ENCODE results near the gene ODAD2.

The ODAD2 gene

GRCh38 chr10:27826369-27826768 is 172.5 kb downstream of the ODAD2 start:
- no peak for TF ChIP-seq YY1 (IDR thresholded peaks at IDR 0.05; ENCODE audit: low read depth)
- TF ChIP-seq FOXM1 (IDR thresholded peaks at IDR 0.05; ENCODE audit: borderline replicate concordance, low read depth), result no peak
- TF ChIP-seq ZBTB7A (IDR thresholded peaks at IDR 0.05; ENCODE audit: low read depth), result no peak
- TF ChIP-seq TAF1 (IDR thresholded peaks at IDR 0.05; ENCODE audit: low read depth), result no peak
- no peak for TF ChIP-seq EP300 (IDR thresholded peaks at IDR 0.05; ENCODE audit: borderline replicate concordance)
- TF ChIP-seq MAX (IDR thresholded peaks at IDR 0.05), result no peak
- no peak for TF ChIP-seq NFIC (IDR thresholded peaks at IDR 0.05)
- no peak for TF ChIP-seq CREB1 (IDR thresholded peaks at IDR 0.05; ENCODE audit: low read depth)
- no peak for TF ChIP-seq RAD21 (IDR thresholded peaks at IDR 0.05; ENCODE audit: low read depth)
- no peak for TF ChIP-seq TEAD4 (IDR thresholded peaks at IDR 0.05)
- TF ChIP-seq REST (IDR thresholded peaks at IDR 0.05; ENCODE audit: low read depth), result no peak
- no peak for TF ChIP-seq CEBPB (IDR thresholded peaks at IDR 0.05)
- no peak for TF ChIP-seq USF1 (IDR thresholded peaks at IDR 0.05)

- TF ChIP-seq TEAD4 (IDR thresholded peaks at IDR 0.05) (no peak), TAF1 (IDR thresholded peaks at IDR 0.05; ENCODE audit: low read depth) (no peak), REST (IDR thresholded peaks at IDR 0.05; ENCODE audit: low read depth) (no peak)
Measured at GRCh38 chr10:27822301-27822700, 176.6 kb downstream of the ODAD2 start.

- TF ChIP-seq CEBPB (IDR thresholded peaks at IDR 0.05) (no peak), EP300 (IDR thresholded peaks at IDR 0.05; ENCODE audit: borderline replicate concordance) (no peak), USF1 (IDR thresholded peaks at IDR 0.05) (no peak), ZBTB7A (IDR thresholded peaks at IDR 0.05; ENCODE audit: low read depth) (no peak)
Measured at GRCh38 chr10:27820637-27821036, 178.2 kb downstream of the ODAD2 start.

- no peak for TF ChIP-seq EGR1 (IDR thresholded peaks at IDR 0.05)
- TF ChIP-seq FOXM1 (IDR thresholded peaks at IDR 0.05; ENCODE audit: borderline replicate concordance, low read depth), result no peak
- no peak for TF ChIP-seq USF1 (IDR thresholded peaks at IDR 0.05)
- TF ChIP-seq TEAD4 (IDR thresholded peaks at IDR 0.05), result no peak
- no peak for TF ChIP-seq REST (IDR thresholded peaks at IDR 0.05; ENCODE audit: low read depth)
Measured at GRCh38 chr10:27819781-27820531, 178.9 kb downstream of the ODAD2 start.

- TF ChIP-seq RAD21 (IDR thresholded peaks at IDR 0.05; ENCODE audit: low read depth), result no peak
- TF ChIP-seq FOXM1 (IDR thresholded peaks at IDR 0.05; ENCODE audit: borderline replicate concordance, low read depth), result no peak
- no peak for TF ChIP-seq EP300 (IDR thresholded peaks at IDR 0.05; ENCODE audit: borderline replicate concordance)
- no peak for TF ChIP-seq EGR1 (IDR thresholded peaks at IDR 0.05)
- TF ChIP-seq CEBPB (IDR thresholded peaks at IDR 0.05), result no peak
- no peak for TF ChIP-seq USF1 (IDR thresholded peaks at IDR 0.05)
- no peak for TF ChIP-seq TCF12 (IDR thresholded peaks at IDR 0.05; ENCODE audit: low read depth)
- TF ChIP-seq ZBTB7A (IDR thresholded peaks at IDR 0.05; ENCODE audit: low read depth), result no peak
- no peak for TF ChIP-seq CREB1 (IDR thresholded peaks at IDR 0.05; ENCODE audit: low read depth)
- no peak for TF ChIP-seq REST (IDR thresholded peaks at IDR 0.05; ENCODE audit: low read depth)
- no peak for TF ChIP-seq YY1 (IDR thresholded peaks at IDR 0.05; ENCODE audit: low read depth)
- no peak for TF ChIP-seq TEAD4 (IDR thresholded peaks at IDR 0.05)
- TF ChIP-seq NFIC (IDR thresholded peaks at IDR 0.05), result no peak
Measured at GRCh38 chr10:27816320-27816719, 182.6 kb downstream of the ODAD2 start.
